ENCODE measurements around the gene MFGE8.
A peak's percentile ranks its signal among the peaks of the same experiment; 100 is the strongest.

MFGE8 gene

GRCh38 chr15:88878720-88879184, 34.4 kb downstream of the MFGE8 start:
- peak; percentile 88 for TF ChIP-seq CTCF (IDR thresholded peaks at IDR 0.05; ENCODE audit: insufficient read depth, low read length)
- no peak for TF ChIP-seq POLR2AphosphoS5 (IDR thresholded peaks at IDR 0.05; ENCODE audit: low read depth)
- DNase-seq (ENCODE audit: low read depth in 1 of 2, low spot score in 1 of 2): peak in 1 of 2 experiments; percentile 33

GRCh38 chr15:88877906-88878305, 35.3 kb downstream of the MFGE8 start:
- TF ChIP-seq SPI1 (IDR thresholded peaks at IDR 0.05; ENCODE audit: borderline replicate concordance, low read depth): no peak
- TF ChIP-seq CTCF (IDR thresholded peaks at IDR 0.05; ENCODE audit: insufficient read depth, low read length): no peak
- no peak for TF ChIP-seq REST (IDR thresholded peaks at IDR 0.05; ENCODE audit: insufficient replicate concordance, low read depth)
- TF ChIP-seq POLR2AphosphoS5 (IDR thresholded peaks at IDR 0.05; ENCODE audit: low read depth): no peak
- TF ChIP-seq GABPA (IDR thresholded peaks at IDR 0.05; ENCODE audit: low read depth): no peak
- Histone ChIP-seq H3K27ac (replicated peaks) (no peak overlapping the region), H3K27me3 (ENCODE audit: insufficient read depth, poor library complexity, severe bottlenecking) (no peaks in the 10 kb centered on the region), H3K4me3 (replicated peaks; ENCODE audit: insufficient read depth, low read length) (no peak overlapping the region)
- no peak for DNase-seq (ENCODE audit: low read depth in 1 of 2, low spot score in 1 of 2)

More at GRCh38 chr15:88878720-88879184, 34.4 kb downstream of the MFGE8 start:
- no peak overlapping the region for H3K4me3 ChIP-seq (replicated peaks; ENCODE audit: insufficient read depth, low read length)
- no peaks in the 10 kb centered on the region for H3K27me3 ChIP-seq (ENCODE audit: insufficient read depth, poor library complexity, severe bottlenecking)
- H3K27ac ChIP-seq (replicated peaks): no peak overlapping the region

GRCh38 chr15:88877415-88877814, 35.8 kb downstream of the MFGE8 start:
- Histone ChIP-seq H3K4me3 (replicated peaks; ENCODE audit: insufficient read depth, low read length) (no peak overlapping the region), H3K27ac (replicated peaks) (no peak overlapping the region), H3K27me3 (ENCODE audit: insufficient read depth, poor library complexity, severe bottlenecking) (no peaks in the 10 kb centered on the region)
- no peak for DNase-seq (ENCODE audit: low read depth in 1 of 2, low spot score in 1 of 2)
- TF ChIP-seq SPI1 (IDR thresholded peaks at IDR 0.05; ENCODE audit: borderline replicate concordance, low read depth) (no peak), GABPA (IDR thresholded peaks at IDR 0.05; ENCODE audit: low read depth) (no peak), POLR2AphosphoS5 (IDR thresholded peaks at IDR 0.05; ENCODE audit: low read depth) (no peak), CTCF (IDR thresholded peaks at IDR 0.05; ENCODE audit: insufficient read depth, low read length) (no peak), REST (IDR thresholded peaks at IDR 0.05; ENCODE audit: insufficient replicate concordance, low read depth) (no peak)

GRCh38 chr15:88876573-88876972, 36.6 kb downstream of the MFGE8 start:
- Histone ChIP-seq H3K27ac (replicated peaks) (no peak overlapping the region), H3K4me3 (replicated peaks; ENCODE audit: insufficient read depth, low read length) (no peak overlapping the region), H3K27me3 (ENCODE audit: insufficient read depth, poor library complexity, severe bottlenecking) (no peaks in the 10 kb centered on the region)
- no peak for DNase-seq (ENCODE audit: low read depth in 1 of 2, low spot score in 1 of 2)
- TF ChIP-seq CTCF (IDR thresholded peaks at IDR 0.05; ENCODE audit: insufficient read depth, low read length) (no peak), GABPA (IDR thresholded peaks at IDR 0.05; ENCODE audit: low read depth) (no peak), REST (IDR thresholded peaks at IDR 0.05; ENCODE audit: insufficient replicate concordance, low read depth) (no peak), POLR2AphosphoS5 (IDR thresholded peaks at IDR 0.05; ENCODE audit: low read depth) (no peak), SPI1 (IDR thresholded peaks at IDR 0.05; ENCODE audit: borderline replicate concordance, low read depth) (no peak)

Measured in HL-60 (cell line).